ENCODE measurements around the gene MOBP.

The MOBP gene

DNA sequence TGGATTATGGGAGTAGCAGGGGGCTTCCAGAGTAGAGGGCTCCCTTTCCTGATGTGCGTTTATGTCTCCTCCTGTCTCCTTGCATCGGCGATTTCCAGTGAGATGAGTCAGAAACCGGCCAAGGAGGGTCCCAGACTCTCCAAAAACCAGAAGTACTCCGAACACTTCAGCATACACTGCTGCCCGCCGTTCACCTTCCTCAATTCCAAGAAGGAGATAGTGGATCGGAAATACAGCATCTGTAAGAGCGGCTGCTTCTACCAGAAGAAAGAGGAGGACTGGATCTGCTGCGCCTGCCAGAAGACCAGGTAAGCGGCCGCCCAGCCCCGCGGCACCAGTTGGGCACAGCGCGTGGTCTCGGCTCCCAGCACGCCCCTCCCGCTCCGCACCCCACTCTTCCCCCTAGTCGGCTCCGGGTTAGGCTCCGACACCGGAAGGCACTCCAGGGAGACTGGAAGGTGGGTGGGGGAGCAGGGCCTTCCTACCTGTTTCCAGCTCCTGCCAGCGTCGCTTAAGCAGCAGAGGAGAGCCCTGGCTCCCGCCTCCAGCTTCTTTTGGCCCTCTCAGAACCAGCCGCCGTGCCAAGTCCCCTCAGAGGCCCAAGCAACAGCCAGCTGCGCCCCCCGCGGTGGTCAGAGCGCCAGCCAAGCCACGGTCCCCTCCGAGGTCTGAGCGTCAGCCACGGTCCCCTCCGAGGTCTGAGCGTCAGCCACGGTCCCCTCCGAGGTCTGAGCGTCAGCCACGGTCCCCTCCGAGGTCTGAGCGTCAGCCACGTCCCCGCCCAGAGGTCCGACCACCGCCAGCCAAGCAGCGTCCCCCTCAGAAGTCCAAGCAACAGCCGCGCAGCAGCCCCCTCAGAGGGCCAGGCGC is 34.7 kb downstream of the MOBP start:
- TF ChIP-seq, protein P1, sequence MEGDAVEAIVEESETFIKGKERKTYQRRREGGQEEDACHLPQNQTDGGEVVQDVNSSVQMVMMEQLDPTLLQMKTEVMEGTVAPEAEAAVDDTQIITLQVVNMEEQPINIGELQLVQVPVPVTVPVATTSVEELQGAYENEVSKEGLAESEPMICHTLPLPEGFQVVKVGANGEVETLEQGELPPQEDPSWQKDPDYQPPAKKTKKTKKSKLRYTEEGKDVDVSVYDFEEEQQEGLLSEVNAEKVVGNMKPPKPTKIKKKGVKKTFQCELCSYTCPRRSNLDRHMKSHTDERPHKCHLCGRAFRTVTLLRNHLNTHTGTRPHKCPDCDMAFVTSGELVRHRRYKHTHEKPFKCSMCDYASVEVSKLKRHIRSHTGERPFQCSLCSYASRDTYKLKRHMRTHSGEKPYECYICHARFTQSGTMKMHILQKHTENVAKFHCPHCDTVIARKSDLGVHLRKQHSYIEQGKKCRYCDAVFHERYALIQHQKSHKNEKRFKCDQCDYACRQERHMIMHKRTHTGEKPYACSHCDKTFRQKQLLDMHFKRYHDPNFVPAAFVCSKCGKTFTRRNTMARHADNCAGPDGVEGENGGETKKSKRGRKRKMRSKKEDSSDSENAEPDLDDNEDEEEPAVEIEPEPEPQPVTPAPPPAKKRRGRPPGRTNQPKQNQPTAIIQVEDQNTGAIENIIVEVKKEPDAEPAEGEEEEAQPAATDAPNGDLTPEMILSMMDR (conservative IDR thresholded peaks at IDR 0.05; ENCODE audit: low read depth, low read length) = no peak
- Histone ChIP-seq H3K9ac (no peak overlapping the region), H3K4me2 (no peak overlapping the region), H3K4me3 (IDR thresholded peaks at IDR 0.05; ENCODE audit: insufficient read depth, low read depth, low read length) (no peak overlapping the region), H3K27ac (no peak overlapping the region), H2AFZ (ENCODE audit: low read depth) (no peak overlapping the region), H3K4me1 (ENCODE audit: low read depth, poor library complexity, severe bottlenecking) (no peaks in the 10 kb centered on the region), H3K79me2 (ENCODE audit: insufficient read depth, low read depth) (no peaks in the 10 kb centered on the region), H3K36me3 (ENCODE audit: insufficient read depth) (no peaks in the 10 kb centered on the region), H4K20me1 (ENCODE audit: insufficient read depth) (no peaks in the 10 kb centered on the region), H3K27me3 (ENCODE audit: insufficient read depth, low read depth) (no peaks in the 10 kb centered on the region)

DNA sequence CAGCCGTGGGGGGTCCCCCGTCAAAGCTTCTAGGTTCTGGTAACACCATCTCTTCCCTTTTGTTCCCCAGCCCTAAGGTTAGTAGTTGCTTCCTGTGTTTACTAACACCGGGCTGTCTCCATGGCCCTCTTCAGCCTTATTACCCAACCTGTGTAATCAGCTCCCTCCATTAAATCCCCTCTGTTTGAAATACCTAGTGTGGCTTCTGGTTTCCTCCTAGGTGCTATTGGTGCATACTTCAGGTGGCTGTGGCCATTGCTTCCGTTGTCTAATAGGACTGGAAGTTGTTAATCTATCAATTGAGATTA is 35.3 kb downstream of the MOBP start:
- H3K36me3 ChIP-seq (ENCODE audit: insufficient read depth) = no peaks in the 10 kb centered on the region
- H2AFZ ChIP-seq (ENCODE audit: low read depth) = no peak overlapping the region
- TF ChIP-seq, protein P1 (conservative IDR thresholded peaks at IDR 0.05; ENCODE audit: low read depth, low read length) = no peak
- H3K79me2 ChIP-seq (ENCODE audit: insufficient read depth, low read depth) = no peaks in the 10 kb centered on the region
- H4K20me1 ChIP-seq (ENCODE audit: insufficient read depth) = no peaks in the 10 kb centered on the region
- H3K27me3 ChIP-seq (ENCODE audit: insufficient read depth, low read depth) = no peaks in the 10 kb centered on the region
- no peak overlapping the region for H3K4me2 ChIP-seq
- H3K4me1 ChIP-seq (ENCODE audit: low read depth, poor library complexity, severe bottlenecking) = no peaks in the 10 kb centered on the region
- no peak overlapping the region for H3K4me3 ChIP-seq (IDR thresholded peaks at IDR 0.05; ENCODE audit: insufficient read depth, low read depth, low read length)
- H3K9ac ChIP-seq = no peak overlapping the region
- no peak overlapping the region for H3K27ac ChIP-seq

DNA sequence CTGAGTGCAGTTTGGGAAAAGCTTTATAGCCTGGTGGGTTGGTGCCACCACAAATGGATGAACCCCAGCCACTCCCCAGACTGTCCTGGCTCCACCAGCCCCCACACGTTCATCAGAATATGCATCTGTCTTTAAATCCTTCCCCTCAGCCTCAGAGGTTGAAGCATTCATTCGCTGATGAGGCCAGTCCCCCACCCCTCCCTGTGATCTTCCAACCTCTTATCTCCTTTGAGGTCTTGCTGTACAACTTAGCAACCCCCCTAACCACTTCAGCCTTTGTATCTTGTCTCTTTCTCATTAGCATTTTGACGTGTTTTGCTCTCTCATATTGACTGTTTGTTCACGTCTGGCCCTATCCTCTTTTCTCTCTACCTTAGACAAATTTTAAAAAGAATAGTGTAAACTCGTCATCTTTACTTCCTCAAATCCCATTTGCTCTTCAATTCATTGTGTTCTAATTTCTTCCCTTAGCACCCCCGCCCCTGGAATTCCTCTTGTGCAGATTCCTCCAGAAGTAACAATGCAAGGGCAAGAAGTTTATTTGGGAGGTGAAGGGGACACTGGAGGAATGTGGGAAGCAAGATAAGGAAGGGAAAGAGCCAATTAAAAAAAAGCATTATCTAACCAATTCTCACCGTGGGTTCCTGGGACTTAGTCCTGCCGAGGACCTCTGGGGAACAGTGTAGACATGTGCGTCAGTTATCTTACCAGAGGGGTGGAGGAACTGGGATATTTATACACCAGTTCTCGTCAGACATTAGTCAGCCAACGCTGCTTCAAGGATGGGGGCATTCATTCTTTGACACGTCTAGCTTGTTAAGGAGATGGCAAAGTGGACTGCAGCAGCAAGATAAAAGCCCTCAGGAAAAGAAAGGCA is 38.6 kb downstream of the MOBP start:
- no peak overlapping the region for H3K27ac ChIP-seq

DNA sequence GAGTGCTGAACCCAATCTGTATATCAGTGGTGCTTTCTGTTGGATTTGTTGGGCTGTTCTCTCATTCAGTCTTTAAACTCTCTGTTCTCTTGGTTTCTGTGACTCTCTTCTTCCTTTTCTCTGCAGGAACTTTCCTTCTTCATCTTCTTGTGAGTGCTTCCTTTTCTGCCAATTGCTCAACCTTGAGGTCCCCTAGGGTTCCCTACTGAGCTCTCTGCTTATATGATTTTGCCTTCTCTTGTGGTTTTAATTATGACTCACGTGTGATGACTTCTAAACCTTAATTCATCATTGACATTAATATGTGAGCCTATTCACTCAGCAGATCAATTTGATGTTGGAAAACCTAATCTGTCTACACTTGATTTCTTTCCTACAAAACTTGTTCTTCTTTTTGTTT is 39.4 kb downstream of the MOBP start:
- Histone ChIP-seq H2AFZ (ENCODE audit: low read depth) (no peak overlapping the region), H3K79me2 (ENCODE audit: insufficient read depth, low read depth) (no peaks in the 10 kb centered on the region), H3K4me1 (ENCODE audit: low read depth, poor library complexity, severe bottlenecking) (no peaks in the 10 kb centered on the region), H3K27ac (no peak overlapping the region), H4K20me1 (ENCODE audit: insufficient read depth) (no peaks in the 10 kb centered on the region), H3K9ac (no peak overlapping the region), H3K4me2 (no peak overlapping the region), H3K4me3 (IDR thresholded peaks at IDR 0.05; ENCODE audit: insufficient read depth, low read depth, low read length) (no peak overlapping the region), H3K27me3 (ENCODE audit: insufficient read depth, low read depth) (no peaks in the 10 kb centered on the region), H3K36me3 (ENCODE audit: insufficient read depth) (no peaks in the 10 kb centered on the region)
- TF ChIP-seq, protein P1 (conservative IDR thresholded peaks at IDR 0.05; ENCODE audit: low read depth, low read length) = no peak

More for the DNA sequence above, 38.6 kb downstream of the MOBP start:
- H3K79me2 ChIP-seq (ENCODE audit: insufficient read depth, low read depth) = no peaks in the 10 kb centered on the region
- H3K9ac ChIP-seq = no peak overlapping the region
- TF ChIP-seq, protein P1 (conservative IDR thresholded peaks at IDR 0.05; ENCODE audit: low read depth, low read length) = no peak
- H3K4me3 ChIP-seq (IDR thresholded peaks at IDR 0.05; ENCODE audit: insufficient read depth, low read depth, low read length) = no peak overlapping the region
- no peaks in the 10 kb centered on the region for H3K27me3 ChIP-seq (ENCODE audit: insufficient read depth, low read depth)
- no peaks in the 10 kb centered on the region for H3K4me1 ChIP-seq (ENCODE audit: low read depth, poor library complexity, severe bottlenecking)
- H4K20me1 ChIP-seq (ENCODE audit: insufficient read depth) = no peaks in the 10 kb centered on the region
- no peaks in the 10 kb centered on the region for H3K36me3 ChIP-seq (ENCODE audit: insufficient read depth)
- no peak overlapping the region for H3K4me2 ChIP-seq
- no peak overlapping the region for H2AFZ ChIP-seq (ENCODE audit: low read depth)
